IPS DF 4.7 (cell line): ENCODE data around the gene CARF.

Experiments used
- DNase-seq: peaks from one replicate; pipeline ENCODE4 v3.0.0-alpha.2; 2013; ENCODE audit warnings: low spot score; ENCODE audit errors: extremely low read depth

Gene CARF

DNA sequence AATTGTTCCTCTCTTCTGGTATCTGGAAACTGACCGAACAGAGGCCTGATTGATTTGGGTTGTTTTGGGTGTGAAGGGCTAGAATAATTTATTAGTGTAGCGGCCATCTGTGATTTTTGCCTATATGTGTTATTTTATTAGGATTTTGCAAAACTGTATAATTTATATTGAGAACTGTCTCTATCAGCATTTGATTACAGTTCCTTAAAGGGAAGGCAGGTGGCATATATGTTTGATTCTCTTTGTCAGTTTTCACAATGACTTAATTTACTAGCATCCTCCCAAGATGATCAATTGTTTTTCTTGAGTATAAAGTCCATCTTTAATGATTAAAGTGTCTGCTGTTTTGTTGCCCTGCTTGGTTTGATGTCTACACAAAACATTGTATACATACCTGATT is 107.1 kb downstream of the CARF start:
- DNase-seq: no peak

DNA sequence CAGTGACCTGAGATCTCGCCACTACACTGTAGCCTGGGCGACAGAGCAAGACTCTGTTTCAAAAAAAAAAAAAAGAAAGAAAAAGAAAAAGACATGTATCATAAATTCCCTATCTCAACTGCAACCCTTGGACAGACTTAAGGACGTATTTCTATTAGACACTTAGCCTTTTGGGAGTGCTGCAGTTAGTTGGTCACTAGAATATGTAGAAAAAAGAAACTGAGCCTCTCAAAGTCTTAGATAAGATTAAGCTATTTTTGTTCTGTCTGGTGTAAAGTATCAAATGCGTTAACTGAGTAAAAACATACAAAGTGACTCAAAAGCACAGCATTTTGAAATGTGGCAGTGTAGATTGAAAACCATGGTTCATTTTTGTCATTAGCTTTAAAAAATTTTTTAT is 109.9 kb downstream of the CARF start:
- no peak for DNase-seq

DNA sequence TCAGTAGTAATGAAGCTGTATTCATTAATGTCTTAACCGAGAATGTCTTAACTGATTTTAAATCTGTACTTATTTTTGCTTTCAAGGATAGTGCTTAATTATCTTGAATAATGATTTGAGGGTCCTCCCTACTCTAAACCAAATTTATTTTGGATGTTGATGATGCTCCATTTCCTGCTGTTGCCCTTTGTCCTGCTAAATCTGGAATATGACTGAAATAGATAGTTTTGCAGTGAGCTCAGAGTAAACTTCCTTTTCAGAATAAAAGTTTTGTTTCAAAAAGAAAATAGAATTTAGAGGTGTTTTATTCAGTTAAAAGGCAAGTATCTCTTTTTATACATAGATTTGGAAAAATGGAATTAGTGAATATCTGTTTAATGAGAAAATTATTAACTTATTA is 110.7 kb downstream of the CARF start:
- no peak for DNase-seq

DNA sequence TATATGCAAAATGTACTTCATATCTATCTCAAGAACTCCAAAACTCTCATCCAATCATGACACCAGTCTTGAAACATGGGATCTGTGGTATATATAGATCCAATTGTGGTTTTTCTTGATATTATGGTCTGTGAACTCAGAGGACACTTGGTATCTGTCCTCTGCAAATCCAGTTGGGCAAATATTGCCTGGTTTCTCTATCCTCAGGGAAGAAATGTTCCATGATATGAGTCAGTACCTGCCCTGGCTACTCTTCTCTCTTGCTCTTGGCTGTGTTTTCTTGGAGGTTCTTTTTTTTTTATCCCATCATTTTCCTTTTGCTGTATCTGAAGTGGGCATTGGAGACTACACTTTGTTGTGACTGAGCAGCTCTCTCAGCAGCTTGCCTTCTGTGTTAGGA is 113.5 kb downstream of the CARF start:
- no peak for DNase-seq

DNA sequence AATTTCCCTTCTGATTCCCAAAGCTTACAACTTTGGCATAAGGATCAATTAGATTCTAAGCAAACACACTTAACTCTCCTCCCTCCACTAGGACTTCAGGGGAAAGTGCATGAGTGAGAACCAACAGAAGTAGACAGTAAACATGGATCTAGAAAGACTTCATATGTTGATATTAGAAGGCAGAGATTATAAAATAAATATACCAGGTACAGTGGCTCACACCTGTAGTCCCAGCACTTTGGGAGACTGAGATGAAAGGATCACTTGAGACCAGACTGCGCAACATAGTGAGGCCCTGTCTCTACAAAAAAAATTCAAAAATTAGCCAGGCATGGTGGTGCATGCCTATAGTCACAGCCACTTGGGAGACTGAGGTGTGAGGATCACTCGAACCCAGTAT is 118.5 kb downstream of the CARF start:
- DNase-seq: no peak

DNA sequence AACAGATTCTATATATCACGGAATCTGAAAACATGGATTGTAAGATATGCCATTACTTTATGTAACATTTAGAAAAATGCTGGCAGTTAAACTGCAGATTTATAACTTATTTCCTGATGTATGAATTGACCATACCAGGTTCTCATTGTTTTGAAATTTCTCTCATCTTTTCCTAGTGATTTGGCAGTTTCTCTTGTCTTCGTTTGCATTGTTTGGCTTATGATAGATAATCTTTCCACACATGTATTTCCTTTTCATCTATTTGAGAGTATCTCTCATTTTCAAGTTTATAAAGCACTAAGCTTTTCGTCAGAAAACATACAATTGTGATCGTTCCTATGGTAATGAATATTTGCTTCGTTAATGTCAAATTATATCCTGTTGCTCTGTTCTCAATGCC is 118.9 kb downstream of the CARF start:
- DNase-seq: no peak

DNA sequence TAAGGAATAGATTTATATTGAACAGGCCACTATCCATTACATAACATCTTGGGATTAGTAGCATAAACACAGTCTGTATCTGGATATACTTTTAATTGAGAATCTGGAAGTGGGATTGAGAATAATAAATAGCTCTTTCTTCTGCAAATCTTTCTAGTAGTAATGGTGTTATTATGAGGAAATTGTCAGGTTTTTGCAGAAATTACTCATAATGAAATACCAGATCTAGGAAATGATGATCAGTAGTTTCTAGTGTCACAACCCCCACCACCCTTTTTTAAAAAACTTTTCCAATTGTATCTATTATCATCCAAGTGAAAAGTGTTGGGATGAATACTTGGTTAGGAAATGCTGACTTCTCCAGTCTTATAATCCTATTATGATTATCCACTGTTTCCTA is 121.3 kb downstream of the CARF start:
- no peak for DNase-seq

DNA sequence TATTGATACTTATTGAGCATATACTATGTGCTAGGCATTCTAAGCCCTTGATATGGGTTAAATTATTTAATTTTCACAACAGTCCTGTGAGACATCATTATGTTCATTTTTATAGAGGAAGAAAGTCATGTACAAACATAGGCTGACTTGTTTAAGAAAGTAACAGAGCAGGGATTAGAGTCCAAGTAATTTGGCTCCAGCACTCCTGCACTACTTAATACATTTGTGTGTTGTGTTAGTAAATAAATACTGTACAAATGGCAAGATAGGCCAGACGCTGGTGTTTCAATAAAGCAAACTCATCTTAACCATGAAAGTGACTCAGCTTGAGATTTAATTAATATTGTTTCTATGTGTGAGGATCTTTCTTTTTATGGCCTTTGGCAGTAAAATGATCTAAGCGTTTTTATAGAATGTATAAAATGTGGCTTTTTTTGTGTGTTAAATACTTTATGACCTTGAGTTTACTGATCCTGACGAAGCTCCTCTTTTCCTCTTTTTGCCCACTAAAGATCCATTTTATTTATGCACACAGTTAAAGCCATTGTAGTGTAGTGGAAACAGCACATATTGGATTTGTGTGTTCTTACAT is 123.9 kb downstream of the CARF start:
- no peak for DNase-seq
